Neural cell (in vitro differentiated cells): Measurements from ENCODE around the gene SMIM17. TPM values are rescaled to one million over a fixed set of nuclear protein-coding genes. Genes with fewer than 3 reads are reported as not detected.

Experiments used
- H2AFZ ChIP-seq: fragments of 200-600, 300-800 bp; sonication (generic), shearing (Covaris generic); 2 replicates; pipeline ENCODE4 v1.6.0; 2014; ENCODE audit warnings: low read depth, mild to moderate bottlenecking, antibody characterized with exemption, low read length, moderate library complexity
- H3F3A ChIP-seq: fragments of 200-600 bp; shearing (Covaris generic); 2 replicates; pipeline ENCODE4 v1.6.1; 2016; ENCODE audit warnings: mild to moderate bottlenecking, moderate library complexity, mixed read lengths, antibody characterized with exemption, low read length; ENCODE audit not compliant: insufficient read depth, poor library complexity, severe bottlenecking
- H3K27ac ChIP-seq: fragments of 200-600, 300-800 bp; sonication (generic), shearing (Covaris generic); 2 replicates; pipeline ENCODE4 v1.5.1; 2014; ENCODE audit warnings: mild to moderate bottlenecking, low read length, moderate library complexity
- H3K27me3 ChIP-seq: fragments of 300-800, 200-600 bp; sonication (generic), shearing (Covaris generic); 2 replicates; pipeline ENCODE4 v1.6.0; 2014; ENCODE audit warnings: mild to moderate bottlenecking, low read depth, low read length, moderate library complexity; ENCODE audit not compliant: insufficient read depth
- H3K36me3 ChIP-seq: fragments of 300-800, 200-600 bp; sonication (generic), shearing (Covaris generic); 2 replicates; pipeline ENCODE4 v1.5.1; 2014; ENCODE audit warnings: mild to moderate bottlenecking, antibody characterized with exemption, low read length, moderate library complexity; ENCODE audit not compliant: insufficient read depth
- H3K4me2 ChIP-seq: fragments of 300-800, 200-600 bp; sonication (generic), shearing (Covaris generic); 2 replicates; pipeline ENCODE4 v1.6.0; 2014; ENCODE audit warnings: mild to moderate bottlenecking, low read length
- H3K4me3 ChIP-seq: fragments of 300-800, 200-600 bp; sonication (generic), shearing (Covaris generic); 2 replicates; pipeline ENCODE4 v1.5.1; 2014; ENCODE audit warnings: mild to moderate bottlenecking, low read length, moderate library complexity
- H3K79me2 ChIP-seq: fragments of 200-600 bp; shearing (Covaris generic); replicated peaks from 2 replicates; pipeline ENCODE4 v1.6.0; 2014; ENCODE audit warnings: mild to moderate bottlenecking, low read length, moderate library complexity; ENCODE audit not compliant: insufficient read depth
- H3K9ac ChIP-seq: fragments of 300-800, 200-600 bp; sonication (generic), shearing (Covaris generic); 2 replicates; pipeline ENCODE4 v1.6.1; 2016; ENCODE audit warnings: mild to moderate bottlenecking, low read length, mixed read lengths
- H3K9me2 ChIP-seq: fragments of 200-600 bp; shearing (Covaris generic); 2 replicates; pipeline ENCODE4 v1.6.1; 2016; ENCODE audit warnings: mild to moderate bottlenecking, low read length, mixed read lengths; ENCODE audit not compliant: insufficient read depth
- H3K9me3 ChIP-seq: fragments of 200-600, 300-800 bp; sonication (generic), shearing (Covaris generic); 2 replicates; pipeline ENCODE4 v1.6.1; 2016; ENCODE audit warnings: mild to moderate bottlenecking, mixed run types, low read length, moderate library complexity, mixed read lengths
- H4K20me1 ChIP-seq: fragments of 200-600 bp; shearing (Covaris generic); 2 replicates; pipeline ENCODE4 v1.6.1; 2016; ENCODE audit warnings: mild to moderate bottlenecking, mixed run types; ENCODE audit not compliant: insufficient read depth
- CTCF ChIP-seq: fragments of 450-650 bp; IDR thresholded peaks from 2 replicates; pipeline ENCODE4 v1.5.1; 2014; ENCODE audit warnings: antibody characterized with exemption, mild to moderate bottlenecking, moderate library complexity; ENCODE audit not compliant: poor library complexity, severe bottlenecking
- EP300 ChIP-seq: fragments of 450-650 bp; conservative IDR thresholded peaks from 2 replicates; pipeline ENCODE4 v1.6.1; 2014; ENCODE audit warnings: antibody characterized with exemption, mild to moderate bottlenecking, moderate library complexity; ENCODE audit not compliant: poor library complexity, severe bottlenecking
- EZH2 ChIP-seq: fragments of 200-600, 300-800 bp; shearing (Covaris generic), sonication (generic); IDR thresholded peaks from 2 replicates; pipeline ENCODE4 v1.6.1; 2014; ENCODE audit warnings: antibody characterized with exemption, low read length, borderline replicate concordance, mild to moderate bottlenecking; ENCODE audit not compliant: insufficient read depth, poor library complexity, severe bottlenecking
- MXI1 ChIP-seq: fragments of 450-650 bp; conservative IDR thresholded peaks from 2 replicates; pipeline ENCODE4 v1.6.1; 2014; ENCODE audit warnings: antibody characterized with exemption, mild to moderate bottlenecking; ENCODE audit not compliant: poor library complexity, severe bottlenecking
- POLR2AphosphoS5 ChIP-seq: IDR thresholded peaks from 2 replicates; pipeline ENCODE4 v1.6.1; 2012
- RAD21 ChIP-seq: fragments of 450-650 bp; conservative IDR thresholded peaks from 2 replicates; pipeline ENCODE4 v1.6.1; 2014; ENCODE audit warnings: antibody characterized with exemption, mild to moderate bottlenecking, moderate library complexity
- REST ChIP-seq: IDR thresholded peaks from 2 replicates; pipeline ENCODE4 v1.6.1; 2012; ENCODE audit warnings: borderline replicate concordance
- SMC3 ChIP-seq: fragments of 450-650 bp; conservative IDR thresholded peaks from 2 replicates; pipeline ENCODE4 v1.6.1; 2014; ENCODE audit warnings: antibody characterized with exemption, mild to moderate bottlenecking, moderate library complexity; ENCODE audit not compliant: poor library complexity
- TAF1 ChIP-seq: IDR thresholded peaks from 2 replicates; pipeline ENCODE4 v1.6.1; 2012; ENCODE audit warnings: low read depth
- polyA minus RNA-seq: library from RNA; depleted of rRNA, polyadenylated mRNA; stranded (reverse); fragments of >200 nt; gene quantifications from 2 replicates; pipeline ENCODE4 v1.2.3, GENCODE V29; 2014
- polyA plus RNA-seq: library from polyadenylated mRNA; depleted of rRNA; stranded (reverse); fragments of >200 nt; gene quantifications from 2 replicates; pipeline ENCODE4 v1.2.3, GENCODE V29; 2014

The SMIM17 gene
- polyA plus RNA-seq (9.2 and 14.2 TPM in 2 replicates), polyA minus RNA-seq (6.6 and 10.0 TPM in 2 replicates)

- no peaks in the 10 kb centered on the region for H3F3A ChIP-seq
- TF ChIP-seq RAD21 (no peak), POLR2AphosphoS5 (no peak), EZH2 (no peak), MXI1 (no peak), EP300 (no peak), TAF1 (no peak), REST (no peak), SMC3 (no peak), CTCF (no peak)
- no peaks in the 10 kb centered on the region for H4K20me1 ChIP-seq
- H2AFZ ChIP-seq: no peak within 1 kb of the TSS
- peaks cover 34% of the 10 kb centered on the region for H3K9me3 ChIP-seq
- H3K27me3 ChIP-seq: no peaks in the 10 kb centered on the region
- H3K79me2 ChIP-seq: no peaks in the 10 kb centered on the region
- H3K9me2 ChIP-seq: no peaks in the 10 kb centered on the region
- no peak within 1 kb of the TSS for H3K4me3 ChIP-seq
- H3K27ac ChIP-seq: no peak within 1 kb of the TSS
- H3K36me3 ChIP-seq: no peaks in the 10 kb centered on the region
- H3K9ac ChIP-seq: no peak within 1 kb of the TSS
- no peak within 1 kb of the TSS for H3K4me2 ChIP-seq
Observed at GRCh38 chr19:56642711-56643459, at the start of gene SMIM17. SMIM17 (plus strand) TSS chr19:56643159; CDS start chr19:56645668, 2,509 bp downstream.

GRCh38 chr19:56594446-56594782 is 48.5 kb upstream of the SMIM17 start:
- Histone ChIP-seq H3K27ac (peak overlapping the region; percentile 81), H3F3A (no peaks in the 10 kb centered on the region), H3K4me3 (peak overlapping the region; percentile 93), H3K79me2 (peaks cover 48% of the 10 kb centered on the region), H3K9me2 (no peaks in the 10 kb centered on the region), H4K20me1 (no peaks in the 10 kb centered on the region), H3K27me3 (no peaks in the 10 kb centered on the region), H3K9ac (peak overlapping the region; percentile 97), H3K4me2 (no peak overlapping the region), H3K9me3 (peaks cover 23% of the 10 kb centered on the region), H2AFZ (peak overlapping the region; percentile 98), H3K36me3 (peaks cover 6% of the 10 kb centered on the region)
- TF ChIP-seq EP300 (no peak), POLR2AphosphoS5 (no peak), MXI1 (no peak), REST (no peak), RAD21 (no peak), SMC3 (no peak), CTCF (no peak), TAF1 (no peak)
